ENCODE data around the gene SSBP2.
"Not testable (repeated sequence)": the region's sequence is repeated elsewhere in the genome, so short reads cannot be mapped to it uniquely, and the experiment has no call there.

SSBP2 gene

GRCh38 chr5:81665795-81666194 lies 85.1 kb downstream of the SSBP2 start:
- no peak for DNase-seq (ENCODE audit: low read depth in 3 of 3)

DNA sequence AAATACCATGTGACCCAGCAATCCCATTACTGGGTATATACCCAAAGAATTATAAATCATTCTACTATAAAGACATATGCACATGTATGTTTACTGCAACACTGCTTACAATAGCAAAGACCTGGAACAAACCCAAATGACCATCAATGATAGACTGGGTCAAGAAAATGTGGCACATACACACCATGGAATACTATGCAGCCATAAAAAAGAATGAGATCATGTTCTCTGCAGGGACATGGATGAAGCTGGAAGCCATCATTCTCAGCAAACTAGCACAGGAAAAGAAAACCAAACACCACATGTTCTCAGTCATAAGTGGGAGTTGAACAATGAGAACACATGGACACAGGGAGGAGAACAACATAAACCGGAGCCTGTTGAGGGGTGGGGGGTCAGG lies 90.3 kb downstream of the SSBP2 start:
- DNase-seq (ENCODE audit: low read depth in 3 of 3), result not testable (repeated sequence)

- no peak for DNase-seq (ENCODE audit: low read depth in 3 of 3)
Measured at GRCh38 chr5:81657386-81657785, 93.5 kb downstream of the SSBP2 start.

DNA sequence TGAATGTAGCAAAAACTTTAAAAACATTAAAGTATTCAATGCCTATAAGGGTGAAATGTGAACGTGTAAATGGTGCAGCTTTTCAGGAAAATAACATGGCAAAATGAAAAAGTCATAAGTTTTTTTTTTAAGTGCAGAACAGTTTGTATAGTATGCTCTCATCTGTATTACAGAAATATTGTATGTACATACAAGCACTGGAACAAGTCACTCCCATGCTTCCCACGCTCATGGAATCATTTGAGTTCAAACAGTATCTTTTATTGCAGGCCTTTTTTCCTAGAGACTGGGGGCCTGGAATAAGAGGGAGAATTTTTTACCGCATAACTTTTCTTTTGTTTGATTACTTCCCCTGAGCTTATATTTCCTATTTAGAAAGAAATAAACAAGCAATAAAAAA lies 94.1 kb downstream of the SSBP2 start:
- DNase-seq (ENCODE audit: low read depth in 3 of 3), result no peak

DNA sequence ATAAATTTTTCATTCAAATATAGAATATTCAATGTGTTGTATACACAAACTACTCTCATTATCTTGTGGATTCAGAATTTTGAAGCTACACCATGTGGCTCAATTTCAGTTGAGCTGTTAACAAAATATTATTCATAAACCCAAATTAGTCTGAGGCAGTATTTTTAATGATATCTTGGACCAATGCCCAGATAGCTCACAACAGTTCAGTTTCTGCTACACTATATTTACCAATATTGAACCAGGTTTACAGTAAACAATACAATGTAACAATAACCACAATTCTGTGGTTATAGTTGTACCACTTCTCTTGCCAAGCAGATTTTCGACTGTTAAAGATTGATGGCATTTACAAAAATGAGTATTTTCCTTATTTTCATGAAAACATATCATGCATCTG lies 99.9 kb downstream of the SSBP2 start:
- no peak for DNase-seq (ENCODE audit: low read depth in 3 of 3)

GRCh38 chr5:81646469-81646995 lies 104.4 kb downstream of the SSBP2 start:
- no peak for DNase-seq (ENCODE audit: low read depth in 3 of 3)

GRCh38 chr5:81642210-81642609 lies 108.7 kb downstream of the SSBP2 start:
- DNase-seq (ENCODE audit: low read depth in 3 of 3), result no peak

GRCh38 chr5:81639556-81639955 lies 111.3 kb downstream of the SSBP2 start:
- DNase-seq (ENCODE audit: low read depth in 3 of 3), result no peak

- no peak for DNase-seq (ENCODE audit: low read depth in 3 of 3)
Measured at GRCh38 chr5:81638471-81638870, 112.4 kb downstream of the SSBP2 start.

- DNase-seq (ENCODE audit: low read depth in 3 of 3), result no peak
Measured at GRCh38 chr5:81633891-81634290, 117.0 kb downstream of the SSBP2 start.

GRCh38 chr5:81633471-81633870 lies 117.4 kb downstream of the SSBP2 start:
- no peak for DNase-seq (ENCODE audit: low read depth in 3 of 3)

DNA sequence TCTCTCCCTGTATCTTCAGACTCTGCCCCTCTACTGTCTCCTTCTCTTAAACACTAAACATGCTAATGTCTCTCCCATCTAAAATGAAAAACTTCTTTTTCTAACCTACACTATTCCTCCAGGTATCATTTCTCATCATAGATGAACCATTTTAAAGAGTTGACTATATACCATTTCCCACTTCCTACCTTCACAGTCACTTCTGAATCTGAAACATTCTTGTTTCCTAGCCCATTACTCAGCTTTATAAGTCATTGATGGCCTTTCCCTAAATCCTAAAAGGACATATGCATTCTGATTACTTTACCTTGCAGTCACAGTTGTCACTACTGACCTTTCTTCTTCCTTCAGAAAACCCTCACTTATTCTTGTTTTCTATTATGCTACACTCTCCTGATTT lies 118.2 kb downstream of the SSBP2 start:
- no peak for DNase-seq (ENCODE audit: low read depth in 3 of 3)

- no peak for DNase-seq (ENCODE audit: low read depth in 3 of 3)
Measured at GRCh38 chr5:81631621-81632020, 119.3 kb downstream of the SSBP2 start.

DNA sequence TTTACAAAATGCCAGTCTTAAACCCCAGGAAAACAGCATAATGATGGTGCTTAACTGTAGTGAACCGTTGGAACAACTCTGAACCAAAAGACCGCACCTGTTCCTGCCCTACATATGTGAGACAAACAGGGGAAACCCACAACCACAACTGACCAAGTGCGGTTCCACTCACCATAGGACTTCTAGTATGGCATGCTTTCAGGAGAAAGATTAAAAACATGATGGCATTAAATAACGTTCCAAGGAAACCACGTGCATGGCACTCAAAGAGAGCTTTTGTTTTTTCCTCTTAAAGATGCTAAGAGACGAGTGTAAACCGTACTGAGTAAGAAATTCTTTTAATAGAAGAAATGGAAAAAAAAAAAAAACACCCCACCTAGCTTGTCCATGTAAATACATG lies 119.8 kb downstream of the SSBP2 start:
- DNase-seq (ENCODE audit: low read depth in 3 of 3), result no peak

- DNase-seq (ENCODE audit: low read depth in 3 of 3), result no peak
Measured at GRCh38 chr5:81630684-81631083, 120.2 kb downstream of the SSBP2 start.

GRCh38 chr5:81629986-81630385 lies 120.9 kb downstream of the SSBP2 start:
- no peak for DNase-seq (ENCODE audit: low read depth in 3 of 3)

DNA sequence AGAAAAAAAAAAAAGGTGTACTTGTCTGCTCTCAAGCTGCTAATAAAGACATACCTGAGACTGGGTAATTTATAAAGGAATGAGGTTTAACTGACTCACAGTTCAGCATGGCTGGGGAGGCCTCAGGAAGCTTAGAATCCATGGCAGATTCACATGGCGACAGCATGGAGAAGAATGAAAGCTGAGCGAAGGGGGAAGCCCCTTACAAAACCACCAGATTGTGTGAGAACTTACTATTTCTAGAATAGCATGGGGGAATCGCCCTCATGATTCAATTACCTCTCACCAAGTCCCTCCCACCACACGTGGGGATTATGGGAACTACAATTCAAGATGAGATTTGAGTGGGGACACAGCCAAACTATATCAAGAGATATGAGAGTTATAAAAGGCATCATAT lies 122.8 kb downstream of the SSBP2 start:
- DNase-seq (ENCODE audit: low read depth in 3 of 3), result not testable (repeated sequence)

- no peak for DNase-seq (ENCODE audit: low read depth in 3 of 3)
Measured at GRCh38 chr5:81626524-81626923, 124.4 kb downstream of the SSBP2 start.

DNA sequence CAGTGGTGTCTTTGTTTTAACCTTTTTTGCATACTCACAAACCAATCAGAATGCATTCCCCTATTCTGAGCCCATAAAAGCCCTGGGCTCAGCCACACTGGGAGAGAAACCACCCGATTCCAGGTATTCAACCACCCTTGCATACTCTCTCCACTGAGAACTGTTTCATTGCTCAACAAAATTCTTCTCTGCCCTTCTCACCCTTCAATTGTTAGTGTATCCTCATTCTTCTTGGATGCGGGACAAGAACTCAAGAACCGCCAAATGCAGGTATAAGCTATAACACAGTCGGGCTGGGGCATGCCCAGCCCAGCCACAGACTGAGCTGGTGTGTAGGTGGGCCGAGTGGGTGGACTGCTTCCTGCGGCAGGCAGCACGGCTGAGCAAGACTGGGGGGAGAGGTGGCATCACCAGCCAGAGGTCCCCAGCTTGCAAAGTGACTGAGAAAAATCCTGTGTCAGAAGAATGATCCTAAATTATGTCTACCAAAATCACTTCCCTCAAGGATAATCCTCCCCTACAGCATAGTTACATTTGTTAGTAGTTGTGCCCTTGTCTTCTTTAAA lies 141.0 kb downstream of the SSBP2 start:
- no peak for DNase-seq (ENCODE audit: low read depth in 3 of 3)

DNA sequence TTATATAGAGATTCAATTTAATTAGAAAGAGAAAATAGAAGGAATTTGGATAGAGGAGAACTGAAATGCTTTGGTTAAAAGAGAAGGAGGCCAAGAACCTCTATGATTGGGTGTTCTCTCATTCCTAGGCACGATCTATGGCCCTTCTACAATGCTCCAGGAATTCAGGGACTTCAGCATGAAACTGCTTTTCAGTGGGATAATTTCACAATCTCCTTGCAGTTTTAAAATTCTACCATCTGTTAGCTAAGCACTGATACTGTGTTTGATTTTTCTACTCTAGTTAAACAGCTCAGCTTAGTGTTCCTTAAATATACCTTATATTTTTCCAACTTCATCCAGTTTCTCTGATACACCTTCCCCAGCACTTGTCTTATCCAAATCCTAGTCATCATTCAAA lies 141.9 kb downstream of the SSBP2 start:
- no peak for DNase-seq (ENCODE audit: low read depth in 3 of 3)

DNA sequence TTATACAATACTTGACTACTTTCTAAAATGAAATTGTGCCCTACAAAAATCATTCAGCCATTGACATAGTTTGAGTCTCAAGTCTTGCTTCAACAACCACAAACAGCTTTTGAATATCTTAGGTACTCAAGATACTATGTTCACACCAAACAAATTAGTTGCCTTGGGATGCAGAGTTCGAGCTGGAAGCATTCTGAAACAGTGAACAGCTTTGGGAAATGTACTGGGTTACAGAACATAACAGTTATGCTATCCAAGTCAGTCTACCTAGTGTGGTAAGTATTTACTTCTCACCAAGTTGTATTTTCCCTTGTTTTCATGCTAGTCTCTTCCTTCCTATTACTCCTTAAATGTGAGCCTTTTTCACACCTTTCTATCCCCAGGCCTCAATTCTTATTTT lies 143.2 kb downstream of the SSBP2 start:
- no peak for DNase-seq (ENCODE audit: low read depth in 3 of 3)

DNA sequence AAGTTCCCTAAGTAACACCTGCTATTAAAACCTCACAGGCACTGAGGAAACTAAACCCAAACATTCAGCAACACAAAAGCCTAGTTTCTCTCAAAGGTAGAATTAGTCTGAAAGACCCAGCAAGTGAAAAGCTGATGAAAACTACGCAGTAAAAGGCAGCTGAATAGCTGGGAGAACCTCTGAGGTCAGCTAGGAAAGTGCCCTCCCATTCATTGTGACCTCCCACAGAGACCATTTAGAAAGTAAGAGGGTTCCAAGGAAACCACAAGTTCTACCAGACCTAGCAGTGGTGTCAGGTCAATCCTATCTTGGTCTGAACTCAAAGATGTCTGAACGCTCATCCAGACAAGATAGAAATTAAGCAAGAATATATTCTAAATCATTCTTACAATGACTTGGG lies 144.7 kb downstream of the SSBP2 start:
- DNase-seq (ENCODE audit: low read depth in 3 of 3), result no peak

DNA sequence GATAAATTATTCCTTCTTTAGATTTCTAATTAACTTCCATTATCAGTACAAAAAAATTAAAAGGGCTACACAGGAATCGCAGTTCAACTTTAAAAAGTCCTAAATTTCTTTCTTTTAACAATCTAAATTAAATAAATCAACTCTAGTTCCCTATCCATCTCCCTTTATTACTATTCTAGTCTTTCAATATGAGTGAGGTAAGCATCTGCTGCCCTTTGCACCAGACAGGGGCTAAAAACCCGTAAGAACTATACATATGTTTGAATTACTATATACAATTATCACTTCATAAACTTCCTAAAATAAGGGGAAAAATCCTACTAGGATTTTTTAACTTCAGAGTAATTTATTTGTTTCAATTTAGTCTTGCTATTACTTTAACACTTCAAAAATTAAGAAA lies 145.6 kb downstream of the SSBP2 start:
- DNase-seq (ENCODE audit: low read depth in 3 of 3), result no peak

DNA sequence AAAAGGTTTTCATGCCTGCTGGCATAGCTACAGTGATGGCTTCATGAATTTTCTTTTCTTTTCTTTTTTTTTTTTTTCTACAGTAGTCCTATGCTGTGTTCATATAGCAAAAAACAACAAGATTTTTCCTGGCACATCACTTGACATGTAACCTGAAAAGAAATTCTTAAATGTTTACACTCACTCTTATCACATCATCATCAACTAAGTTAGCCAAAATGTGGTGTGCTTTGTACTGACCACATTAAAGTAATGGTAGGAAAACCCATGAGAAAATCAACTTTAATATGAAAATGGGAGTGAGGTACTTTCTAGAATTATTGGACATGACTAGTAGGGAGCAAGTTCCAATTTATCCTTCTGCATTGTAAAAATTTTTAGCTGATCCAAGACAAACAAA lies 146.7 kb downstream of the SSBP2 start:
- DNase-seq (ENCODE audit: low read depth in 3 of 3), result no peak

Measured in stimulated activated CD4-positive, alpha-beta T cell treated with anti-CD3 and anti-CD28 coated beads, TNF-alpha, amount 100 ng/mL, for 4 hours (primary cell).